Smooth muscle cell of the brain vasculature (primary cell): ENCODE data around the gene NUDT5.

Experiments
- DNase-seq: peaks from one replicate; pipeline ENCODE4 v3.0.0-alpha.2; 2012; ENCODE audit warnings: low read depth, low spot score

The NUDT5 gene

GRCh38 chr10:12165036-12165435 is 30.7 kb downstream of the NUDT5 start:
- no peak for DNase-seq

DNA sequence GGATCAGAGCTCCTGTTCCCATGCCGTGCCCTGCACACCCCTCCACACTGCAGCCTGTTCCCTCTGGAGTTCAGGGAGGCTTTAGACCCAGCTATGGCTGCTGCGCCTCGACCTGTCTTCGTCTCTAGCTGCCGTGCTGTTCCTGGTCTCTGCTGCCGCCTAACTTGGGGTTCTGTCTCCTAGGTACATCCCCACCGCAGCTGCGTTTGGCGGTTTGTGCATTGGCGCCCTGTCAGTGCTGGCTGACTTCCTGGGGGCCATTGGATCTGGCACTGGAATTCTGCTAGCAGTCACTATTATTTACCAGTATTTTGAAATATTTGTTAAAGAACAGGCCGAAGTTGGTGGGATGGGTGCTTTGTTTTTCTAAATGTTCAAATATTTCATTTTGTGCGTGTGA is 31.6 kb downstream of the NUDT5 start:
- no peak for DNase-seq

GRCh38 chr10:12162927-12163326 is 32.8 kb downstream of the NUDT5 start:
- DNase-seq: no peak

DNA sequence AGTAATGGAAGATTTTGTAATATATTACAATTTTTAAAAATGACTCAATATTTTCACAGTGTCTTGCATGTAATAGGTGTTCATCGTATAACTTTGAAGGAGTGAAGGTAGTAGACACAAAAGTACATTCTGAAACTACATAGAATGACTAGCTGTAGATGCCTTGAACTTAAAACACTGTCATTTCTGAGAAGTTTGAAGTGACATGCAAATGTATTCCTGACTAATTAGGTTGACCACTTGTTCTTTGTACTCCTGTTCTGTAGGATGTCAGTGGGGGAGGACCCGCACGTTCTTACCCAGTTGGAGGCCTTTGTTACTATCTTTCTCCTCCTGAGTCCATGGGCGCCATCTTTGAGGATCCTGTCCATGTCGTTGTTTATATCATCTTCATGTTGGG is 35.0 kb downstream of the NUDT5 start:
- DNase-seq: no peak

DNA sequence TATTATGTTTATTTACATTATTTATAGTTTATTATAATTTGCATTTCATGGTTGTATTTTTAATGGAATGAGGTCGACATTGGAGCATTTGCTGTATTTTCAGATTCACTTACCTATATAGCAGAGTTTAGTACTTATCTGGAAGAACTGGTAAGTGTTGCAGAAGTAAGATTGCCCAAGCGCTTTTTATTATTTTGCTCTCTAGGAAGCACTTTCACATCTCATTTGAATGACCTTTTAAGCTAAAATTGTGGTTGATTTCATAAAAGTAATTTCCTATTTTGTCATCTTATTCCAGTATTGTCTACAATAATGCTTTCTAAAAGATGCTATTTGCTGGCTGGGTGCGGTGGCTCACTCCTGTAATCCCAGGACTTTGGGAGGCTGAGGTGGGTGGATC is 37.6 kb downstream of the NUDT5 start:
- DNase-seq: no peak

DNA sequence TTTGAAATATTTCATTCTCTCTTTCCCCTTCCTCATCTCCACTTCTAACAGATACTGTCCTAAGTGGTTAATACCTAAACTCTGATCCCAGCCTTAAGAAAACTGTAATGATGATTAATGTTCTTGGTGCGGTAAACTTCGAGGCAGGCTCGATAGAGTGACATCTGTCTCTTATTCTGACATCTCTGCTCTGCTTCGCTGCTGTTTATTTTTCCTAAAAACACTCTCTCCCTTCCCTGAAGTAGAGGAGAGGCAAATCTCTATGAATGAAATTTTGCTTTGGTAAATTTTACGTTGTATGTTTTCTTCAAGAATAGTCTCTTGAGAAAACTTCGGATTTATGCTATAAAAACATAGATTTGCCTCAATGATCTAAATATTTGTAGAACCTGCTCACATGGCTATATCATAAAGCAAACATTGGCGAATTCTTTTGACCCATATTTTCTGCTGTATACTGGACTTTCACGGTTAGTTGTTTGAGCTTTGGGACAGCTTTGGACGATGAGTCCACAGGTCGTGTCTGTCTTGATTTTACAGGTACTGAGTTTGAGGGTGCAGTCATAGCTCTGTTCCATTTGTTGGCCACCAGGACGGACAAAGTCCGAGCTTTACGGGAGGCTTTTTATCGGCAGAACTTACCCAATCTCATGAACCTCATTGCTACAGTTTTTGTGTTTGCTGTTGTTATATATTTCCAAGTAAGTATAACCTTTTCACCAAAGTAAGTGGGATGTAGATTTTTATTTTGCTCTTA is 39.1 kb downstream of the NUDT5 start:
- DNase-seq: no peak

GRCh38 chr10:12154516-12154915 is 41.2 kb downstream of the NUDT5 start:
- DNase-seq: no peak

DNA sequence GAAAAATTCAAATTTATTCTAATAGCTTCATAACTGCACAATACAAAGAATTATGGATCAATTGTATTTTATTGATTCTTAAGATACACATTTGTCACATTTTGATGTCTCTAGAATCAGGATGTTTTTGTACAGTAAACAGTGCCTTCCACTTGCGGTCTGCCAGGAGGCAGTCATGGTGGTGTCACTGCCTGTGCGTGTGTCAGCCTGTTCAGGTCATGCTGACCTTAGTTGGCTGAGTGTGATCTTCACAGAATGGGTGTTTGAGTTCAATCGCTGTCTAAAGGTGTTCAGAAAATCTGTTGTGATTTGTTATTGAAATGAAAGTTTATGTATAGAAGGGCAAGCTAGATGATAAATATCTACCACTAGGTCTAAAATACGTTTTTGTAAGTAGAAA is 45.5 kb downstream of the NUDT5 start:
- DNase-seq: no peak

- DNase-seq: no peak
Measured at GRCh38 chr10:12144538-12144937, 51.2 kb downstream of the NUDT5 start.

DNA sequence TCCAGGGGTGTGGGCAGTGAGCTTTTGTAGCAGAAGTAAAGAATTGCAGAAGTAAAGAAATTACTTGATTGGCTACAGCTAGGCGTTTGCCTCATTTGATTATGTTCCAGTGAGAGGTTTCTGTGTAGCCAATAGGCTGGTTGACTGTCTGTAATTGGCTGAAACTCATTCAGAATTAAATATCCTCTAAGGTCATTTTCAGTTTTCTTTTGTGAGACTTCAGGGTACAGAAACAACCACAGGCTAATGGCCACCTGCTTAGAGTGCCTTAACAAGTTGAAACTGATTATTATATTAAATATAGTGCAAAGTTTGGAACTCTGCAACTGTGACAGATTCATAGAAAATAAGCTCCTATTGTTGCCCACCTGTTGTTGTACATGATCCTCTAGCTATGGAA is 55.7 kb downstream of the NUDT5 start:
- no peak for DNase-seq

- DNase-seq: no peak
Measured at GRCh38 chr10:12135631-12136030, 60.1 kb downstream of the NUDT5 start.

DNA sequence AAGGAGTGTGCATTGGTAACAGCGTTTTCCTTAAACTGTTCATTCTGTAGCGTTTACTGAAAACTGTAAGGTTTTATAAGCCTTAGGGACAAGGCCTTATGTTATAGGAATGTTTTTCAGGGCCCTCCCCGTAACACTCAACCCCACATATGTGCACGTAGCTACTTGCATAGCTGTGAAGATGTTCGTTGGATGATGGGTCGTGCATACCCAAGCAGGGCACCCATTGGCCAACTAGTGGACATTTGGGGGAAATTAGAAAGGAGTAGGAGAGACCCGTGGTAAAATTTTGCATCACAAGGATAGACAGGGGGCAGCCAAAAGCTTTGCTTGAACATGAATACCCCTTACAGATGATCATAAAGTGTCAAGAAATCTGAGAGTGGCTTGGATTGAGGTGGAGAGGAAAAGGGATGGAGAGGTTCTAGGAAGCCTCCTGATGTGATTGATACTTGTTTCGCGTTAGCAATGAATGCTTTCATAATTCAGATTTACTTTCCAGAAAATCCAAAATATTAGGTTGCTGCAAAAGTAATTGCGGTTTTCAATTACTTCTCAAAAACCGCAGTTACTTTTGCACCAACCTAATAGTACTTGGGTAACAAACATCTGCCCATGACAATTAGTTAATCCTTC is 65.3 kb downstream of the NUDT5 start:
- peak; percentile 40 for DNase-seq

DNA sequence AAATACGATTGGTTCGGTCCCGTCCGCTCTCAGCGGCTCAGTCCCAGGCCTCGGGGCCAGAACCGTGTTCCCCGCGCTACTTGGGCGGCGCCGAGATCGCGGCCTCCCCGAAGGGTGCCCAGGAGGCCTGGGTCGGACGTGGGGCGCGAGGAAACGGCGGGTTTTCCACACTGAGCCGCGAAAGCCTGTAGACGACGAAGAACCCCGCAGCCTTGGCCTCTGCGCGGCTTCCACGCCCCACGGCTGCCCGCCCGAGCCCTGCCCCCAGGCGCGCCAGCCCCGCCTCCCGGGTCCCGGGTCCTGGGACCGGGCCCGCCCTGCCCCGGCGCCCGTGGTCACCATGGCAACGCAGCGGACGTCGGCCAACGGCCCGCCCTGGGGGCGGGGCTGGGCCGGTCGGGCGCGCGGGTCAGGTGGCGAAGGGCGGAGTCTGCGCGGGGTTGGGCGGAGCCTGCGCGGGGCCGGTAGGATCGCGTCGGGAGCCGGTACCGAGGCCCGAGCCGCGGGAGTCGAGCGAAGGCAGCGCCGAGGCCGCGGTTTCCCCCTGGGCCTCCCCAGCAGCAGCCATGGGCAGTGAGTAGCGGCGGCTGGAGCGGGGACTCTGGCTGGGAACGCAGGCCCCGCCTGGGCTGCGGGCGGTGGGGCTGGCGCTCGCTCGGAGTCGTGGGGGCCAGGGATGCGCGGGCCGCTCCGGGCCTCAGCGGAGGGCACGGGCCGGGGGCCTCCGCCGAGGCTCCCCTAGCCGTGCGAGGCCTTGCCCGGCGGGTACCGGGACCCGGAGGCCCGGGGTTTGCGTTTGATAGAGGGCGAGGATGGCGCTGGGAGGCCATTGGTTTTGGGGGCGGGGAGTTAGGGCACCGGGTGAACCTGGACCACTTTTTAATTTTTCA is 66.2 kb downstream of the NUDT5 start, which contains the start of gene SEC61A2:
Gene SEC61A2, plus strand, starts transcription at position 456 of the 890 bp plus-strand sequence. Its CDS starts 111 bp downstream, at position 567.
- peak; percentile 69 for DNase-seq

DNA sequence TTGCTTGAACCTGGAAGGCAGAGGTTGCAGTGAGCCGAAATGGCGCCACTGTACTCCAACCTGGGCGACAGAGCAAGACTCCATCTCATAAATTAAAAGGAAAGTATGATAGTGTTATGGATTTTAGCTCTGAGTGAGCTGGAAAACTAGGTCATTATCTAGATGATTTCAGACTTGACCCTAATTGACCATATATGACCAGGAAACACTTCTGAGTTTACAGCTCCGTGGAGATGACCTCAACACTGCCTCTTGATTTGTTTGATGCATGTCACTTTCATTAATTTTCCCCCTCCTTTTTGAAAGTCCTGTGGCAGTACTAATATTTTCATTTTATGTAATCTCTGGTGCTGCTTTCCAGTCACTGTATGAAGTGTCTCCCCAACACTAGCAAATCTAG is 74.0 kb downstream of the NUDT5 start:
- DNase-seq: no peak
